Endothelial cell (in vitro differentiated cells): ENCODE results near the gene HIVEP1. TPM values are rescaled to one million over a fixed set of nuclear protein-coding genes. Genes with fewer than 3 reads are reported as not detected.

Source experiments
- DNase-seq: peaks from one replicate; pipeline ENCODE4 v3.0.0; 2021; ENCODE audit warnings: low spot score
- H3K27ac Mint-ChIP-seq: one replicate; pipeline ENCODE4 v1.8.0; 2021; ENCODE audit warnings: mixed read lengths, inconsistent platforms; ENCODE audit not compliant: unreplicated experiment
- H3K27me3 Mint-ChIP-seq: one replicate; pipeline ENCODE4 v1.8.0; 2021; ENCODE audit warnings: mild to moderate bottlenecking, moderate library complexity, mixed read lengths, inconsistent platforms; ENCODE audit not compliant: unreplicated experiment
- H3K36me3 Mint-ChIP-seq: one replicate; pipeline ENCODE4 v1.8.0; 2021; ENCODE audit warnings: mild to moderate bottlenecking, low read depth, mixed read lengths, inconsistent platforms; ENCODE audit not compliant: unreplicated experiment
- H3K4me1 Mint-ChIP-seq: one replicate; pipeline ENCODE4 v1.8.0; 2021; ENCODE audit warnings: mild to moderate bottlenecking, mixed read lengths, inconsistent platforms; ENCODE audit not compliant: unreplicated experiment
- H3K4me3 Mint-ChIP-seq: one replicate; pipeline ENCODE4 v1.8.0; 2021; ENCODE audit warnings: mild to moderate bottlenecking, mixed read lengths, inconsistent platforms; ENCODE audit not compliant: unreplicated experiment
- H3K9me3 Mint-ChIP-seq: one replicate; pipeline ENCODE4 v1.8.0; 2021; ENCODE audit warnings: mixed read lengths, inconsistent platforms; ENCODE audit not compliant: unreplicated experiment
- total RNA-seq: library from RNA; stranded (reverse); fragmentation: NEBNext Ultra II Directional; extraction: Animal tissue kit (Norgen Biotek cat#: 25700); gene quantifications from one replicate; pipeline ENCODE4 v1.2.1, GENCODE V29; 2021; ENCODE audit not compliant: unreplicated experiment
- TF ChIP-seq, protein P1 (sequence below): fragments of 200-600 bp; sonication (generic); IDR thresholded peaks from one replicate; pipeline ENCODE4 v1.5.0; 2021; ENCODE audit warnings: antibody characterized with exemption; ENCODE audit not compliant: unreplicated experiment

The HIVEP1 gene
- total RNA-seq, 1 donor from 2014 or later = 19.0 TPM

DNA sequence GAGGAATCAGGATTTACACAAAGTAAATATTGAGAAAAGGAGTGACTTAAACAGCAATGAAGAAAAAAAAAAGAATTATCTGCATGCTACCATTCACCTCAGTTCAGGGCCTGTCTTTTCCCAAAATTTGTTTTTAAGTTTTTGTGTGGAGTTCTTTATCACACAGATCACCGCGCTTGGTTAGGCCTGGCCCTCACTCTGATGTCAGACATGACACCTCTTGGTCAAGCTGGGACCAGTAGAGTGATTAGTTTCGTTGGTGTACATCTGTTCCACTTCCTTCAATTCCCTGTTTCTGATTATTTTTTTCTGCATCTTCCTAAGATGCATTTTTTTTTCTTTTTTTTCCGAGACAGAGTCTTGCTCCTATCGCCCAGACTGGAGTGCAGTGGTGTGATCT, 34.9 kb upstream of the HIVEP1 start:
- no peaks in the 10 kb centered on the region for H3K27me3 Mint-ChIP-seq
- DNase-seq = no peak
- H3K36me3 Mint-ChIP-seq = no peaks in the 10 kb centered on the region
- no peak overlapping the region for H3K27ac Mint-ChIP-seq
- no peaks in the 10 kb centered on the region for H3K4me1 Mint-ChIP-seq
- TF ChIP-seq, protein P1, sequence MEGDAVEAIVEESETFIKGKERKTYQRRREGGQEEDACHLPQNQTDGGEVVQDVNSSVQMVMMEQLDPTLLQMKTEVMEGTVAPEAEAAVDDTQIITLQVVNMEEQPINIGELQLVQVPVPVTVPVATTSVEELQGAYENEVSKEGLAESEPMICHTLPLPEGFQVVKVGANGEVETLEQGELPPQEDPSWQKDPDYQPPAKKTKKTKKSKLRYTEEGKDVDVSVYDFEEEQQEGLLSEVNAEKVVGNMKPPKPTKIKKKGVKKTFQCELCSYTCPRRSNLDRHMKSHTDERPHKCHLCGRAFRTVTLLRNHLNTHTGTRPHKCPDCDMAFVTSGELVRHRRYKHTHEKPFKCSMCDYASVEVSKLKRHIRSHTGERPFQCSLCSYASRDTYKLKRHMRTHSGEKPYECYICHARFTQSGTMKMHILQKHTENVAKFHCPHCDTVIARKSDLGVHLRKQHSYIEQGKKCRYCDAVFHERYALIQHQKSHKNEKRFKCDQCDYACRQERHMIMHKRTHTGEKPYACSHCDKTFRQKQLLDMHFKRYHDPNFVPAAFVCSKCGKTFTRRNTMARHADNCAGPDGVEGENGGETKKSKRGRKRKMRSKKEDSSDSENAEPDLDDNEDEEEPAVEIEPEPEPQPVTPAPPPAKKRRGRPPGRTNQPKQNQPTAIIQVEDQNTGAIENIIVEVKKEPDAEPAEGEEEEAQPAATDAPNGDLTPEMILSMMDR = no peak
- no peak overlapping the region for H3K4me3 Mint-ChIP-seq
- no peaks in the 10 kb centered on the region for H3K9me3 Mint-ChIP-seq

DNA sequence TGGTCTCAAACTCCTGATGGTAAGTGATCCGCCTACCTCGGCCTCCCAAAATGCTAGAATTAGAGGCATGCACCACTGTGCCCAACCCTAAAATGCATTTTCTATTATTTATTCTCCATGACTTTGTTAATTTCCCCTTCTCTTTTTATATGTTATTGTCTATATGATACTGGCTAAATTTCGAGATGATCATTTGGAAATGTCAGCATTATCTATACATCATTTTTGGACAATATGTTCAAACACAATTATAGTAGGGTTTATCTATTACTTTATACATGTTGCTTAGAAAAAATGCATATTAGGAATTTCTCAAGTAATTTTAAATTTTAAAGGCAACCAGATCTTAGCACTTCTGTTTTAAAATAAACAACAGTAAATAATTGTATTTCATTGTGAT, 34.4 kb upstream of the HIVEP1 start:
- Mint-ChIP-seq H3K9me3 (no peaks in the 10 kb centered on the region), H3K36me3 (no peaks in the 10 kb centered on the region), H3K4me1 (no peaks in the 10 kb centered on the region), H3K27me3 (no peaks in the 10 kb centered on the region), H3K4me3 (no peak overlapping the region), H3K27ac (no peak overlapping the region)
- TF ChIP-seq, protein P1 = no peak
- no peak for DNase-seq

DNA sequence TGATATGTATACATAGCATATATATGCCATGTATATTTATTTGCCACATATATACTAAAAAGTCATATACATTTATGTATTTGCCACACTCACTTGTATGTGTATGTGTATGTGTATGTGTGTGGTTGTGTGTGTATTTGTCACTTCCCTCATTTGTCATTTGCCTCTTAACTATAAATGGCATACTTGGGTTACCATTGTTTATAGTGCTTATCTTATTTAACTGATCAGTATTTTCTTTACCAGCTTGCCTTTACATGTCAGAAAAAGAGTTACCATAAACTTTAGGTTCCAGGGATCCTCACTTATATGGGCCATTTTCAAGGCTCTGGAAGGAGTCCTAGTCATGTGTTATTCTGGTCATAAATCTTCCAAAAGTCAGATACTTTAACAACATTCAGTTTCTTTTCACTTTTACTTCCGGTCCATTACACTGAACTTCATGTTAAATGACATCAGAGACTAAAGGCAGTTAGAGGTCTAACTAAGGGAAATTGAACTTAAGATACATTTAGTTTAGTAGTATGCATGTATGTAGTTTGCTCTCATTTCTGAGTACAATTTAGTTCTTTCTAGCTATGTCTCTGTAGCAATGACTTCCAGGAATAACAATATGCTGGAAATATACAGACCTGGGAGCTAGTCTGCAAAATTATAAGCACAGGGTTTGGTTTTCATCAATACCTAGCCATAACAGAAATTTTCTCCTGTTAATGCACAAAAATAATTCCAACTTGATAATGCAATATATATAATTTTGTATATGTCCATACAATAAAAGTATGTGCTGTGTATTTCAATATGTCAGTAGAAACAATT, 33.7 kb upstream of the HIVEP1 start:
- Mint-ChIP-seq H3K36me3 (no peaks in the 10 kb centered on the region), H3K4me3 (no peak overlapping the region), H3K27ac (no peak overlapping the region), H3K4me1 (no peaks in the 10 kb centered on the region), H3K27me3 (no peaks in the 10 kb centered on the region), H3K9me3 (no peaks in the 10 kb centered on the region)
- DNase-seq = no peak
- TF ChIP-seq, protein P1 = no peak

DNA sequence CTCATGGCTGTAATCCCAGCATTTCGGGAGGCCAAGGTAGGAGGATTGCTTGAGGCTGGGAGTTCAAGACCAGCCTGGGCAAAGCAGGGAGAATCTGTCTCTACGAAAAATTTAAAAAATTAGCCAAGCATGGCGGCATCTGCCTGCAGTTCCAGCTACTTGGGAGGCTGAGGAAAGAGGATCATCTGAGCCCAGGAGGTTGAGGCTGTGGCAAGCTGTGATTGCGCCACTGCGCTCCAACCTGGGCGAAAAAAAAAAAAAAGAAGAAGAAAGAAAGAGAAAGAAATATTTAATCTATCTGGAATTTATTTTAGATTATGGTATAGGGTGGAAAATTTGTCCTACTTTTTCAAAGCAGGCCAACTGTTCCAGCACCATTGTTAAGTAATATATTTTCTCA, 32.2 kb upstream of the HIVEP1 start:
- Mint-ChIP-seq H3K36me3 (no peaks in the 10 kb centered on the region), H3K27me3 (no peaks in the 10 kb centered on the region), H3K9me3 (no peaks in the 10 kb centered on the region), H3K27ac (no peak overlapping the region), H3K4me3 (no peak overlapping the region), H3K4me1 (no peaks in the 10 kb centered on the region)
- TF ChIP-seq, protein P1 = no peak
- no peak for DNase-seq

DNA sequence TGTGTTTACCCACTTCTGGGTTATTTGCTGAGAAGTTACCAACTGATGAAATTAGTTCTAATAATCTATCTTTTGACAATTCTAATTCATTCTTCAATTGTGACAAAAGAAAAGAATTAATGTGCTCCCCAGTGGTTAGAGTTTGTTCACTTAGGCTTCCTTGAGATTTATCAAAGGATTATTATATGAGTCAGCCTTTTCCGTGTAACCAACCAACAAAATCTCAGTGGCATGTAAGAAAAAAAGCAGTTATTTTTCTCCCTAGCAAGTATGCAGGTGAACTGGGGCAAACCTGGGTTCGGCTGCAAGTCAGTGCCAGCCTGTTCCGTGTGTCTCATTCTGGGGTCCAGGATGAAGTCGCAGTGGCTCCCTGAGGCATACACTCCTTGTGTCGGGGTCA, 28.8 kb upstream of the HIVEP1 start:
- TF ChIP-seq, protein P1 = no peak
- Mint-ChIP-seq H3K9me3 (no peaks in the 10 kb centered on the region), H3K4me1 (no peaks in the 10 kb centered on the region), H3K36me3 (no peaks in the 10 kb centered on the region), H3K27me3 (no peaks in the 10 kb centered on the region), H3K4me3 (no peak overlapping the region), H3K27ac (no peak overlapping the region)
- DNase-seq = no peak
